Liver (tissue), 9 donors: ENCODE measurements around the gene PTPRN. TPM values are rescaled to one million over a fixed set of nuclear protein-coding genes. Genes with fewer than 3 reads are reported as not detected.

ENCODE experiments used
- DNase-seq: peaks from one replicate; pipeline ENCODE4 v3.0.0-alpha.2; 2017; ENCODE audit warnings: low spot score
- H3K27ac ChIP-seq, 2 donors: one replicate each; pipeline ENCODE4 v1.7.0; 2013; ENCODE audit warnings: inconsistent platforms in 2 of 2, low read length in 2 of 2, control low read depth in 1 of 2, low read depth in 1 of 2, mild to moderate bottlenecking in 1 of 2
- H3K27me3 ChIP-seq, 4 donors: one replicate each; pipeline versions ENCODE4 v1.6.1 to v1.7.0; 2013; ENCODE audit warnings: low read length in 3 of 4, inconsistent platforms in 1 of 4, mild to moderate bottlenecking in 1 of 4, moderate library complexity in 1 of 4; ENCODE audit not compliant: control insufficient read depth in 4 of 4, insufficient read depth in 4 of 4
- H3K36me3 ChIP-seq, 4 donors: one replicate each; pipeline versions ENCODE4 v1.6.1 to v1.7.0; 2013; ENCODE audit warnings: low read length in 3 of 4, mild to moderate bottlenecking in 3 of 4, low read depth in 1 of 4, moderate library complexity in 1 of 4; ENCODE audit not compliant: control insufficient read depth in 4 of 4, insufficient read depth in 3 of 4
- H3K4me1 ChIP-seq, 4 donors: one replicate each; pipeline versions ENCODE4 v1.6.1 to v1.7.0; 2013; ENCODE audit warnings: low read length in 3 of 4, mild to moderate bottlenecking in 3 of 4, moderate library complexity in 1 of 4; ENCODE audit not compliant: control insufficient read depth in 4 of 4, insufficient read depth in 4 of 4
- H3K4me3 ChIP-seq, 3 donors: one replicate each; pipeline versions ENCODE4 v1.6.1 to v1.7.0; 2013; ENCODE audit warnings: low read length in 3 of 3, control low read depth in 1 of 3, low read depth in 1 of 3, mild to moderate bottlenecking in 1 of 3
- H3K9ac ChIP-seq, 2 donors: one replicate each; pipeline ENCODE4 v1.7.0; 2013; ENCODE audit warnings: low read length in 2 of 2, mild to moderate bottlenecking in 2 of 2, moderate library complexity in 2 of 2, control low read depth in 1 of 2, low read depth in 1 of 2
- H3K9me3 ChIP-seq, 4 donors: one replicate each; pipeline versions ENCODE4 v1.6.1 to v1.7.0; 2013; ENCODE audit warnings: low read length in 3 of 4; ENCODE audit not compliant: control insufficient read depth in 4 of 4
- FOXA2 ChIP-seq: IDR thresholded peaks from 2 replicates; pipeline ENCODE4 v1.6.1; 2016; ENCODE audit warnings: antibody characterized with exemption
- GABPA ChIP-seq, 2 donors: IDR thresholded peaks in 1 of 2; conservative IDR thresholded peaks in 1 of 2; 2 replicates each; pipeline ENCODE4 v1.6.1; 2016; ENCODE audit warnings: antibody characterized with exemption in 2 of 2, mild to moderate bottlenecking in 1 of 2, moderate library complexity in 1 of 2
- HNF4A ChIP-seq, 2 donors: conservative IDR thresholded peaks; 2 replicates each; pipeline ENCODE4 v1.6.1; 2016; ENCODE audit warnings: antibody characterized with exemption in 2 of 2, mild to moderate bottlenecking in 2 of 2
- RAD21 ChIP-seq, 2 donors: IDR thresholded peaks; 2 replicates each; pipeline ENCODE4 v1.6.1; 2016; ENCODE audit warnings: antibody characterized with exemption in 2 of 2, mild to moderate bottlenecking in 2 of 2
- RXRA ChIP-seq, 2 donors: IDR thresholded peaks; 2 replicates each; pipeline ENCODE4 v1.6.1; 2017 to 2018; ENCODE audit warnings: antibody characterized with exemption in 2 of 2, mild to moderate bottlenecking in 1 of 2
- YY1 ChIP-seq: IDR thresholded peaks from 2 replicates; pipeline ENCODE4 v1.6.1; 2016; ENCODE audit warnings: antibody characterized with exemption, mild to moderate bottlenecking
- WGBS: extraction: QIAGEN DNeasy Blood & Tissue Kit; methylation state at CpG from one replicate; pipeline ENCODE4 v1.1.7; 2013; 5-methylcytosine and 5-hydroxymethylcytosine counted together
- polyA plus RNA-seq, 2 donors: library from polyadenylated mRNA; stranded (reverse) in 1 of 2; unstranded in 1 of 2; fragments of 200-250 nt in 1 of 2; fragments of >200 nt in 1 of 2; fragmentation: Nextera tagmentation in 1 of 2; extraction: Ambion mirVana in 1 of 2; gene quantifications; one replicate each; pipeline versions ENCODE4 v1.2.1 to v1.2.3, GENCODE V29; 2013 to 2015
- total RNA-seq, 2 donors: library from RNA; depleted of rRNA; stranded (reverse); fragments of >200 nt; gene quantifications; one replicate each; pipeline ENCODE4 v1.2.3, GENCODE V29; 2014
- TF ChIP-seq, protein P1 (sequence below): fragments of 150-350 bp; IDR thresholded peaks from 2 replicates; pipeline ENCODE4 v1.5.1; 2017; ENCODE audit warnings: improper control_type of control experiment, low read depth, low read length; ENCODE audit not compliant: missing input control
- TF ChIP-seq, protein P2 (sequence below): IDR thresholded peaks from 2 replicates; pipeline ENCODE4 v1.6.1; 2016; ENCODE audit warnings: antibody characterized with exemption, mild to moderate bottlenecking
- donor health status: healthy.
- donor health status: healthy.
- donor health status: healthy.
- donor health status: healthy.
- donor health status: healthy.

PTPRN gene
- total and polyA plus RNA-seq, 4 donors: 2.2 TPM; not detected in 3

DNA sequence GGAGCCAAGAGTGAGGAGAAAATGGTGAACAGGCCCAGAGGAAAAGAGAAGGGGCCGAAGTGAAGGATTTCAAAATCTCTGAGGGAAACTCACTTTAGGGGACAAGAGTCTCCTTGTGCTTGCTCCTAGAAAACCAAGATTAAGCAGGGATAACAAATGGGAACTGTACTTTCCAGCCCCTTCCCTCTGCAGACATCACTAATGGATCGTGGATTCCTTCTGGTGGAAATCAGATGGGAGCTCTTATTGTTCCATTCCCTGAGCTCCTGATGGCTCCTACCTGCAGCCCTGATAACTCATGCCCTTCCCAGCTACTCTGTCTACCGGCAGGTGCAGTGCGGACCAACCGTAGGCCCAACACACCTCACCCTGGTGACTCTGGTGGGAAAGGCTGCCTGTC lies 43.9 kb upstream of the PTPRN start:
- H3K27me3 ChIP-seq: peaks cover 0 to 6% (median under 1%) of the 10 kb centered on the region in 4 donors
- 75% methylated on average over 5 of the region's 5 CpGs for WGBS

GRCh38 chr2:219352448-219353023 lies 43.3 kb upstream of the PTPRN start:
- peak; percentile 45 to 67 for TF ChIP-seq RAD21 (IDR thresholded peaks at IDR 0.05)
- no peak for TF ChIP-seq FOXA2
- TF ChIP-seq, protein P1, sequence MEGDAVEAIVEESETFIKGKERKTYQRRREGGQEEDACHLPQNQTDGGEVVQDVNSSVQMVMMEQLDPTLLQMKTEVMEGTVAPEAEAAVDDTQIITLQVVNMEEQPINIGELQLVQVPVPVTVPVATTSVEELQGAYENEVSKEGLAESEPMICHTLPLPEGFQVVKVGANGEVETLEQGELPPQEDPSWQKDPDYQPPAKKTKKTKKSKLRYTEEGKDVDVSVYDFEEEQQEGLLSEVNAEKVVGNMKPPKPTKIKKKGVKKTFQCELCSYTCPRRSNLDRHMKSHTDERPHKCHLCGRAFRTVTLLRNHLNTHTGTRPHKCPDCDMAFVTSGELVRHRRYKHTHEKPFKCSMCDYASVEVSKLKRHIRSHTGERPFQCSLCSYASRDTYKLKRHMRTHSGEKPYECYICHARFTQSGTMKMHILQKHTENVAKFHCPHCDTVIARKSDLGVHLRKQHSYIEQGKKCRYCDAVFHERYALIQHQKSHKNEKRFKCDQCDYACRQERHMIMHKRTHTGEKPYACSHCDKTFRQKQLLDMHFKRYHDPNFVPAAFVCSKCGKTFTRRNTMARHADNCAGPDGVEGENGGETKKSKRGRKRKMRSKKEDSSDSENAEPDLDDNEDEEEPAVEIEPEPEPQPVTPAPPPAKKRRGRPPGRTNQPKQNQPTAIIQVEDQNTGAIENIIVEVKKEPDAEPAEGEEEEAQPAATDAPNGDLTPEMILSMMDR: peak; percentile 49
- Histone ChIP-seq H3K4me1 (no peaks in the 10 kb centered on the region), H3K9me3 (no peaks in the 10 kb centered on the region), H3K27ac (no peak overlapping the region), H3K36me3 (no peaks in the 10 kb centered on the region), H3K27me3 (peaks cover 0 to 6% (median 0%) of the 10 kb centered on the region in 4 donors), H3K4me3 (no peak overlapping the region), H3K9ac (no peak overlapping the region)
- WGBS: 15% methylated on average over 5 of the region's 5 CpGs
- peak; percentile 76 for DNase-seq

More for the DNA sequence above, 43.9 kb upstream of the PTPRN start:
- H3K27ac ChIP-seq: no peak overlapping the region
- H3K9me3 ChIP-seq: no peaks in the 10 kb centered on the region
- peaks cover 0 to 2% (median under 1%) of the 10 kb centered on the region in 4 donors for H3K4me1 ChIP-seq
- DNase-seq: no peak
- TF ChIP-seq, protein P2, sequence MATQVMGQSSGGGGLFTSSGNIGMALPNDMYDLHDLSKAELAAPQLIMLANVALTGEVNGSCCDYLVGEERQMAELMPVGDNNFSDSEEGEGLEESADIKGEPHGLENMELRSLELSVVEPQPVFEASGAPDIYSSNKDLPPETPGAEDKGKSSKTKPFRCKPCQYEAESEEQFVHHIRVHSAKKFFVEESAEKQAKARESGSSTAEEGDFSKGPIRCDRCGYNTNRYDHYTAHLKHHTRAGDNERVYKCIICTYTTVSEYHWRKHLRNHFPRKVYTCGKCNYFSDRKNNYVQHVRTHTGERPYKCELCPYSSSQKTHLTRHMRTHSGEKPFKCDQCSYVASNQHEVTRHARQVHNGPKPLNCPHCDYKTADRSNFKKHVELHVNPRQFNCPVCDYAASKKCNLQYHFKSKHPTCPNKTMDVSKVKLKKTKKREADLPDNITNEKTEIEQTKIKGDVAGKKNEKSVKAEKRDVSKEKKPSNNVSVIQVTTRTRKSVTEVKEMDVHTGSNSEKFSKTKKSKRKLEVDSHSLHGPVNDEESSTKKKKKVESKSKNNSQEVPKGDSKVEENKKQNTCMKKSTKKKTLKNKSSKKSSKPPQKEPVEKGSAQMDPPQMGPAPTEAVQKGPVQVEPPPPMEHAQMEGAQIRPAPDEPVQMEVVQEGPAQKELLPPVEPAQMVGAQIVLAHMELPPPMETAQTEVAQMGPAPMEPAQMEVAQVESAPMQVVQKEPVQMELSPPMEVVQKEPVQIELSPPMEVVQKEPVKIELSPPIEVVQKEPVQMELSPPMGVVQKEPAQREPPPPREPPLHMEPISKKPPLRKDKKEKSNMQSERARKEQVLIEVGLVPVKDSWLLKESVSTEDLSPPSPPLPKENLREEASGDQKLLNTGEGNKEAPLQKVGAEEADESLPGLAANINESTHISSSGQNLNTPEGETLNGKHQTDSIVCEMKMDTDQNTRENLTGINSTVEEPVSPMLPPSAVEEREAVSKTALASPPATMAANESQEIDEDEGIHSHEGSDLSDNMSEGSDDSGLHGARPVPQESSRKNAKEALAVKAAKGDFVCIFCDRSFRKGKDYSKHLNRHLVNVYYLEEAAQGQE: no peak
- no peak overlapping the region for H3K4me3 ChIP-seq
- no peaks in the 10 kb centered on the region for H3K36me3 ChIP-seq
- H3K9ac ChIP-seq: no peak overlapping the region

GRCh38 chr2:219350710-219351221 lies 41.6 kb upstream of the PTPRN start:
- no peak overlapping the region for H3K9ac ChIP-seq
- peaks cover 0 to 6% (median 0%) of the 10 kb centered on the region in 4 donors for H3K27me3 ChIP-seq
- 57% methylated on average over 4 of the region's 4 CpGs for WGBS
- TF ChIP-seq RXRA (IDR thresholded peaks at IDR 0.05): no peak
- TF ChIP-seq YY1: no peak
- no peak for TF ChIP-seq FOXA2
- no peak for TF ChIP-seq GABPA (IDR thresholded peaks at IDR 0.05 in 1 of 2, conservative IDR thresholded peaks at IDR 0.05 in 1 of 2)
- TF ChIP-seq HNF4A (conservative IDR thresholded peaks at IDR 0.05): no peak
- no peaks in the 10 kb centered on the region for H3K9me3 ChIP-seq
- H3K27ac ChIP-seq: no peak overlapping the region
- no peak for DNase-seq
- H3K36me3 ChIP-seq: no peaks in the 10 kb centered on the region
- no peaks in the 10 kb centered on the region for H3K4me1 ChIP-seq
- H3K4me3 ChIP-seq: no peak overlapping the region
